PC-3 (cell line): ENCODE measurements around the gene HSPA1L. TPM values are rescaled to one million over a fixed set of nuclear protein-coding genes. Genes with fewer than 3 reads are reported as not detected.
"Not testable (repeated sequence)": the region's sequence is repeated elsewhere in the genome, so short reads cannot be mapped to it uniquely, and the experiment has no call there.

Experiments used
- ATAC-seq: fragments of 200-7000 bp; cut with Tn5 transposase; 2 replicates; pipeline ENCODE4 v1.9.1; 2020; ENCODE audit warnings: mild to moderate bottlenecking, moderate library complexity
- BruUV-seq: library from RNA; stranded (reverse); fragments of 400-500 nt; replicated peaks from 2 replicates; lab custom pipeline; 2021; lab: Mats Ljungman, UMichigan
- CTCF ChIA-PET: fragments of 300-600 bp; sonication (Branson Sonifier 250); formaldehyde crosslinking; loops from one replicate; lab custom pipeline; 2022; ENCODE audit warnings: antibody characterized with exemption; lab: Charles Lee
- POLR2A ChIA-PET: fragments of 300-600 bp; sonication (Branson Sonifier 250); formaldehyde crosslinking; loops from one replicate; lab custom pipeline; 2022; ENCODE audit warnings: antibody characterized with exemption; ENCODE audit not compliant: unreplicated experiment; lab: Charles Lee
- DNase-seq: peaks from one replicate; pipeline ENCODE4 v3.0.0-alpha.2; 2015
- H2AFZ ChIP-seq: fragments of 300-600 bp; sonication (generic); 2 replicates; pipeline ENCODE4 v1.6.0; 2016; ENCODE audit warnings: antibody characterized with exemption, low read length
- H3F3A ChIP-seq: fragments of 300-600 bp; sonication (generic); one replicate; pipeline ENCODE4 v1.6.0; 2017; ENCODE audit warnings: antibody characterized with exemption, low read length, control low read depth, mild to moderate bottlenecking; ENCODE audit not compliant: unreplicated experiment
- H3K27ac ChIP-seq: fragments of 300-600 bp; sonication (generic); 2 replicates; pipeline ENCODE4 v1.5.1; 2016; ENCODE audit warnings: mild to moderate bottlenecking, low read length
- H3K27me3 ChIP-seq: fragments of 300-600 bp; sonication (generic); 2 replicates; pipeline ENCODE4 v1.6.1; 2016; ENCODE audit warnings: low read length, mixed read lengths
- H3K36me3 ChIP-seq: fragments of 300-600 bp; sonication (generic); 2 replicates; pipeline ENCODE4 v1.6.1; 2016; ENCODE audit warnings: low read depth, mixed run types, low read length, mixed read lengths
- H3K4me1 ChIP-seq: fragments of 300-600 bp; sonication (generic); 2 replicates; pipeline ENCODE4 v1.5.1; 2016; ENCODE audit warnings: low read length; ENCODE audit not compliant: insufficient read depth
- H3K4me2 ChIP-seq: fragments of 300-600 bp; sonication (generic); 2 replicates; pipeline ENCODE4 v1.6.0; 2016; ENCODE audit warnings: low read length
- H3K4me3 ChIP-seq: fragments of 300-600 bp; sonication (generic); 2 replicates; pipeline ENCODE4 v1.5.1; 2016; ENCODE audit warnings: mild to moderate bottlenecking, low read length, mixed read lengths
- H3K79me2 ChIP-seq: fragments of 300-600 bp; sonication (generic); 2 replicates; pipeline ENCODE4 v1.6.1; 2017; ENCODE audit warnings: low read length, mixed read lengths
- H3K9ac ChIP-seq: fragments of 300-600 bp; sonication (generic); 2 replicates; pipeline ENCODE4 v1.6.0; 2016; ENCODE audit warnings: mild to moderate bottlenecking, low read length
- H3K9me2 ChIP-seq: fragments of 300-600 bp; sonication (generic); replicated peaks from 2 replicates; pipeline ENCODE4 v1.6.1; 2016; ENCODE audit warnings: mixed run types, low read length, mixed read lengths
- H3K9me3 ChIP-seq: fragments of 300-600 bp; sonication (generic); 2 replicates; pipeline ENCODE4 v1.6.1; 2016; ENCODE audit warnings: low read length, mixed read lengths
- H4K20me1 ChIP-seq: fragments of 300-600 bp; sonication (generic); 2 replicates; pipeline ENCODE4 v1.6.1; 2016; ENCODE audit warnings: low read length, mixed read lengths
- CTCF ChIP-seq: fragments of 300-600 bp; sonication (generic); conservative IDR thresholded peaks from 2 replicates; pipeline ENCODE4 v1.5.1; 2017; ENCODE audit warnings: antibody characterized with exemption, low read depth, mild to moderate bottlenecking, low read length
- EZH2 ChIP-seq: fragments of 300-600 bp; sonication (generic); IDR thresholded peaks from one replicate; pipeline ENCODE4 v1.6.1; 2017; ENCODE audit warnings: antibody characterized with exemption, mild to moderate bottlenecking, low read length; ENCODE audit not compliant: unreplicated experiment
- EZH2phosphoT487 ChIP-seq: fragments of 300-600 bp; sonication (generic); IDR thresholded peaks from 2 replicates; pipeline ENCODE4 v1.6.1; 2018; ENCODE audit warnings: mild to moderate bottlenecking, antibody characterized with exemption, low read length, borderline replicate concordance
- intact Hi-C: fragments of 100-400 bp; cut with micrococcal nuclease; formaldehyde crosslinking; loops from 2 replicates; pipeline ENCODE4 v1.9.0; 2023
- total RNA-seq: library from RNA; depleted of rRNA; stranded (reverse); fragments of >200 nt; gene quantifications from 2 replicates; pipeline ENCODE4 v1.2.3, GENCODE V29; 2014

HSPA1L gene
- total RNA-seq, 1 experiment from 2014 or later, result 0.26 TPM

GRCh38 chr6:31794866-31795615 is 20.0 kb downstream of the HSPA1L start:
- Histone ChIP-seq H3K9me3 (no peaks in the 10 kb centered on the region), H3K9ac (peak overlapping the region; percentile 99), H3K79me2 (peaks cover 48% of the 10 kb centered on the region), H2AFZ (peak overlapping the region; percentile 91), H3F3A (no peaks in the 10 kb centered on the region), H3K27ac (peak overlapping the region; percentile 84), H3K36me3 (peaks cover 18% of the 10 kb centered on the region), H3K4me2 (peak overlapping the region; percentile 95), H3K4me3 (peak overlapping the region; percentile 87), H3K4me1 (peaks cover 24% of the 10 kb centered on the region), H4K20me1 (no peaks in the 10 kb centered on the region), H3K27me3 (no peaks in the 10 kb centered on the region), H3K9me2 (no peaks in the 10 kb centered on the region)
- BruUV-seq, result TSS peak; percentile 45
- CTCF ChIA-PET, result interaction anchor here (0.5 to 1.1 kb wide), 3 partner anchors 12 to 32 kb away, joined by 3 to 8 read pairs (median 5); partner anchors contain the start of genes HSPA1B and LSM2
- ATAC-seq (peak; percentile 16), DNase-seq (no peak)
- POLR2A ChIA-PET, result interaction anchor here (0.6 to 0.9 kb wide), 2 partner anchors 17 to 20 kb away, joined by 3 to 11 read pairs; partner anchors contain the start of gene VWA7
- intact Hi-C loops, result loop anchor here (2.0 kb wide), 2 partner anchors 20 to 36 kb away; partner anchors contain the start of genes HSPA1A and HSPA1L
- TF ChIP-seq EZH2phosphoT487 (no peak), CTCF (no peak), EZH2 (no peak)

GRCh38 chr6:31794294-31794865 is 20.7 kb downstream of the HSPA1L start:
- no peaks in the 10 kb centered on the region for H4K20me1 ChIP-seq
- ChIA-PET CTCF (interaction anchor here (0.5 kb wide), 1 partner anchor 20 kb away, joined by 3 read pairs; no protein-coding TSS in a partner anchor), POLR2A (interaction anchor here (0.6 kb wide), 1 partner anchor 20 kb away, joined by 11 read pairs; no protein-coding TSS in a partner anchor)
- H3K4me1 ChIP-seq, result peaks cover 24% of the 10 kb centered on the region
- peak overlapping the region; percentile 84 for H3K27ac ChIP-seq
- TF ChIP-seq EZH2 (no peak), CTCF (no peak), EZH2phosphoT487 (no peak)
- no peaks in the 10 kb centered on the region for H3K9me2 ChIP-seq
- ATAC-seq (peak; percentile 16; the same call in 1 of the 2 replicates), DNase-seq (peak; percentile 35)
- no peaks in the 10 kb centered on the region for H3K9me3 ChIP-seq
- H3K36me3 ChIP-seq, result peaks cover 19% of the 10 kb centered on the region
- peak overlapping the region; percentile 91; the same call in 1 of the 2 replicates for H2AFZ ChIP-seq
- H3K27me3 ChIP-seq, result no peaks in the 10 kb centered on the region
- H3K9ac ChIP-seq, result peak overlapping the region; percentile 99
- H3K79me2 ChIP-seq, result peaks cover 51% of the 10 kb centered on the region
- intact Hi-C loops, result loop anchor here (2.0 kb wide), 2 partner anchors 20 to 36 kb away; partner anchors contain the start of genes HSPA1A and HSPA1L
- no peaks in the 10 kb centered on the region for H3F3A ChIP-seq
- peak overlapping the region; percentile 87 for H3K4me3 ChIP-seq
- TSS peak; percentile 52 for BruUV-seq
- H3K4me2 ChIP-seq, result peak overlapping the region; percentile 95

- Histone ChIP-seq H3K79me2 (peaks cover 56% of the 10 kb centered on the region), H3K4me1 (peaks cover 24% of the 10 kb centered on the region), H3K36me3 (peaks cover 23% of the 10 kb centered on the region), H3K4me3 (peak overlapping the region; percentile 87), H3K4me2 (peak overlapping the region; percentile 95), H3K9ac (peak overlapping the region; percentile 99), H3K27ac (peak overlapping the region; percentile 80; the same call in 1 of the 2 replicates)
- H3K9me3 ChIP-seq, H3K27me3 ChIP-seq, CTCF ChIA-PET, H3F3A ChIP-seq, H4K20me1 ChIP-seq, DNase-seq, ATAC-seq, BruUV-seq, H3K9me2 ChIP-seq, POLR2A ChIA-PET, H2AFZ ChIP-seq: not testable (repeated sequence)
- intact Hi-C loops, result loop anchor here (2.0 kb wide), 2 partner anchors 21 to 37 kb away; partner anchors contain the start of genes HSPA1A and HSPA1L
Measured at GRCh38 chr6:31793927-31794245, 21.2 kb downstream of the HSPA1L start.
